HepG2 (cell line): ENCODE measurements around the gene MAP2K5. TPM values are rescaled to one million over a fixed set of nuclear protein-coding genes. Genes with fewer than 3 reads are reported as not detected.
A peak's percentile ranks its signal among the peaks of the same experiment; 100 is the strongest.

Source experiments
- HNRNPLL ChIP-seq: fragments of 200-400 bp; formaldehyde crosslinking; IDR thresholded peaks from 2 replicates; pipeline ENCODE4 v1.6.1; 2017; ENCODE audit warnings: mild to moderate bottlenecking, low read depth, low read length; ENCODE audit not compliant: poor library complexity, severe bottlenecking
- KMT2A ChIP-seq: sonication (generic); formaldehyde crosslinking; IDR thresholded peaks from 2 replicates; pipeline ENCODE4 v1.4.0; 2020; ENCODE audit warnings: missing genetic modification reagents
- NFKB2 ChIP-seq: sonication (generic); formaldehyde crosslinking; IDR thresholded peaks from 2 replicates; pipeline ENCODE4 v1.4.0; 2020; ENCODE audit warnings: missing genetic modification reagents, borderline replicate concordance
- PLRG1 ChIP-seq: fragments of 450-650 bp; conservative IDR thresholded peaks from 2 replicates; pipeline ENCODE4 v1.6.1; 2016
- RBFOX2 ChIP-seq: fragments of 200-400 bp; formaldehyde crosslinking; IDR thresholded peaks from 2 replicates; pipeline ENCODE4 v1.6.1; 2017; ENCODE audit warnings: low read depth, mild to moderate bottlenecking, low read length
- SRSF1 ChIP-seq: fragments of 200-400 bp; formaldehyde crosslinking; optimal IDR thresholded peaks from 2 replicates; pipeline ENCODE3; 2017; ENCODE audit warnings: mild to moderate bottlenecking, low read depth, low read length, moderate library complexity
- U2AF2 ChIP-seq: fragments of 200-400 bp; formaldehyde crosslinking; IDR thresholded peaks from 2 replicates; pipeline ENCODE4 v1.6.1; 2017; ENCODE audit warnings: low read depth, mild to moderate bottlenecking, low read length
- XRCC5 ChIP-seq: fragments of 200-400 bp; formaldehyde crosslinking; optimal IDR thresholded peaks from 2 replicates; pipeline ENCODE3; 2017; ENCODE audit warnings: mild to moderate bottlenecking, low read length
- ZNF329 ChIP-seq: sonication (generic); formaldehyde crosslinking; IDR thresholded peaks from 2 replicates; pipeline ENCODE4 v1.9.0; 2021; ENCODE audit warnings: low read depth, mild to moderate bottlenecking, missing genetic modification reagents
- ZNF530 ChIP-seq: sonication (generic); formaldehyde crosslinking; IDR thresholded peaks from 2 replicates; pipeline ENCODE4 v1.5.0; 2020; ENCODE audit warnings: low read depth, mild to moderate bottlenecking, missing genetic modification reagents
- ZNF589 ChIP-seq: sonication (generic); formaldehyde crosslinking; conservative IDR thresholded peaks from 2 replicates; pipeline ENCODE4 v1.8.0; 2022; ENCODE audit warnings: mild to moderate bottlenecking, moderate library complexity, missing genetic modification reagents
- ZNF768 ChIP-seq: sonication (generic); formaldehyde crosslinking; IDR thresholded peaks from 2 replicates; pipeline ENCODE4 v1.4.0; 2020; ENCODE audit warnings: missing genetic modification reagents
- ZNF784 ChIP-seq: sonication (generic); formaldehyde crosslinking; IDR thresholded peaks from 2 replicates; pipeline ENCODE4 v1.5.1; 2020; ENCODE audit warnings: missing genetic modification reagents, mild to moderate bottlenecking, borderline replicate concordance
- ZSCAN22 ChIP-seq: sonication (generic); formaldehyde crosslinking; IDR thresholded peaks from 2 replicates; pipeline ENCODE4 v1.4.0; 2020; ENCODE audit warnings: mild to moderate bottlenecking, missing genetic modification reagents
- ZSCAN29 ChIP-seq: sonication (generic); formaldehyde crosslinking; conservative IDR thresholded peaks from 2 replicates; pipeline ENCODE4 v1.4.0; 2020; ENCODE audit warnings: mild to moderate bottlenecking, missing genetic modification reagents
- polyA plus RNA-seq, 8 experiments: library from polyadenylated mRNA; depleted of rRNA in 3 of 8; stranded (reverse) in 7 of 8; unstranded in 1 of 8; fragments of >200 nt; fragmentation: Illumina TruSeq in 4 of 8; extraction: Trizol in 4 of 8; gene quantifications; 2 replicates each; pipeline versions ENCODE4 v1.2.1 to v1.2.3, GENCODE V29; 2011 to 2016; ENCODE audit warnings: low read depth in 4 of 8, missing spikeins in 1 of 8, mixed read lengths in 1 of 8; ENCODE audit not compliant: insufficient read depth in 1 of 8
- total RNA-seq, 5 experiments: library from RNA; depleted of rRNA; stranded (reverse); fragments of >200 nt; fragmentation: Illumina TruSeq; extraction: Trizol; gene quantifications; 2 replicates each; pipeline ENCODE4 v1.2.3, GENCODE V29; 2016; ENCODE audit warnings: low read depth in 1 of 5
- TF ChIP-seq, protein P1 (sequence below): sonication (generic); formaldehyde crosslinking; IDR thresholded peaks from 2 replicates; pipeline ENCODE4 v1.4.0; 2020; ENCODE audit warnings: missing genetic modification reagents
- TF ChIP-seq, protein P2 (sequence below): sonication (generic); formaldehyde crosslinking; IDR thresholded peaks from 2 replicates; pipeline ENCODE4 v1.5.1; 2020; ENCODE audit warnings: mild to moderate bottlenecking, missing genetic modification reagents, moderate library complexity
- TF ChIP-seq, protein P3 (sequence below): sonication (generic); formaldehyde crosslinking; IDR thresholded peaks from 2 replicates; pipeline ENCODE4 v1.4.0; 2020; ENCODE audit warnings: missing genetic modification reagents

The MAP2K5 gene
- total and polyA plus RNA-seq, 2 of the 13 experiments (the other 11 are each of a cell fraction or from before 2014, with no cell fraction given): 4.0 to 4.3 TPM

DNA sequence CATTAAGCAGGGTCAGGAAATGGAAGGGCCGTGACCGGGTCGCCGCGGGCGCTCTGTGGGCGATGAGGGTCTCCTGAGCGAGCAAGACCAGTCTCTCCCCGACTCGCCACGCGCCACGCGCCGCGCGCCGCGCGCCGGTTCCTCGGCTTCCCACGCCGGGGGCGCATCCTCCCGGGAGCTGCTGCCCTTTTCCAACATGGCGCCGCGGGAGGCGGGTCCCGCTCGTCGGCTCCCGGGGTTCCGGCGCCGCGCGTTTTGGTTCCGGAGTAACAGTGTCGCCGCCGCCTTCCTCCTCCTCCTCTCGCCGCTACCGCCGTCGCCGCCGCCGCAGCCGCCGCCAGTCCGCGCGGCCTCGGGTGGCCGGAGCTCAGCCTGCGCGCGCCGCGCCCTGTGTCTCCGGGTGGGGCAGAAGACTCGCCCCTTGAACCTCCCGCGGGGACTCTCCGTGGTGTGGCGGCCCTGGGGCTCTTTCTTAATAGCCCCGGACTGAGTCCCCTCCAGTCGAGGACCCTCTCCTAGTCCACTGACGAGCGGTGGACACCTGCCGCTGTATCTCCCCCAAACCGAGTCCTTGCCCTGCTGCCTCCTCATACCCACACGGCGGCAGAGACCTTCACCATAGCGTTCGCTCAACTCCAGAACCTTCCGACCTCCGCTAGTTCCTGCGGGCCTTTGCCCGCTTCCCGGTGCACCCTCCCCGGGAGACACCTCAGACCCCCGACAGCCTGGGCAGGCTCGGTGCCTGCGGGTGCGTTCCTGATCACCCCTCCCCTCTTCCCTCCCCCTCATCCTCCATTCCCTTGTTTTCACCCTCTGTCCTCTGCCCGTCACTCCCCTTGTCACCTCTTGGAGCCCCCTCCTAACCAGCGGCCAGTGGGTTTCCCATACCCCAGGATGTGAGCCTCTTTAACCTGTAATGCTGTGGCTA, at the start of gene MAP2K5 (continued):
- TF ChIP-seq NFKB2 (CRISPR knock-in tag) (peak; percentile 45; the same call in 1 of the 2 replicates), PLRG1 (no peak), SRSF1 (peak; percentile 38), ZNF784 (CRISPR knock-in tag) (peak; percentile 62; the same call in 1 of the 2 replicates), ZNF589 (CRISPR knock-in tag) (no peak), XRCC5 (peak; percentile 41), ZNF329 (CRISPR knock-in tag) (peak; percentile 40; the same call in 1 of the 2 replicates), ZNF768 (peak; percentile 26; the same call in 1 of the 2 replicates), KMT2A (CRISPR knock-in tag) (peak; percentile 45; the same call in 1 of the 2 replicates), ZNF530 (CRISPR knock-in tag) (no peak), ZSCAN22 (CRISPR knock-in tag) (no peak), HNRNPLL (peak; percentile 79), RBFOX2 (peak; percentile 95), U2AF2 (no peak), ZSCAN29 (CRISPR knock-in tag) (0 out of 2 replicates have a peak, but pooled peaks have one; percentile 44)
- TF ChIP-seq, protein P1, sequence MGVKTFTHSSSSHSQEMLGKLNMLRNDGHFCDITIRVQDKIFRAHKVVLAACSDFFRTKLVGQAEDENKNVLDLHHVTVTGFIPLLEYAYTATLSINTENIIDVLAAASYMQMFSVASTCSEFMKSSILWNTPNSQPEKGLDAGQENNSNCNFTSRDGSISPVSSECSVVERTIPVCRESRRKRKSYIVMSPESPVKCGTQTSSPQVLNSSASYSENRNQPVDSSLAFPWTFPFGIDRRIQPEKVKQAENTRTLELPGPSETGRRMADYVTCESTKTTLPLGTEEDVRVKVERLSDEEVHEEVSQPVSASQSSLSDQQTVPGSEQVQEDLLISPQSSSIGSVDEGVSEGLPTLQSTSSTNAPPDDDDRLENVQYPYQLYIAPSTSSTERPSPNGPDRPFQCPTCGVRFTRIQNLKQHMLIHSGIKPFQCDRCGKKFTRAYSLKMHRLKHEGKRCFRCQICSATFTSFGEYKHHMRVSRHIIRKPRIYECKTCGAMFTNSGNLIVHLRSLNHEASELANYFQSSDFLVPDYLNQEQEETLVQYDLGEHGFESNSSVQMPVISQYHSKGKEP (CRISPR knock-in tag): no peak
- TF ChIP-seq, protein P2, sequence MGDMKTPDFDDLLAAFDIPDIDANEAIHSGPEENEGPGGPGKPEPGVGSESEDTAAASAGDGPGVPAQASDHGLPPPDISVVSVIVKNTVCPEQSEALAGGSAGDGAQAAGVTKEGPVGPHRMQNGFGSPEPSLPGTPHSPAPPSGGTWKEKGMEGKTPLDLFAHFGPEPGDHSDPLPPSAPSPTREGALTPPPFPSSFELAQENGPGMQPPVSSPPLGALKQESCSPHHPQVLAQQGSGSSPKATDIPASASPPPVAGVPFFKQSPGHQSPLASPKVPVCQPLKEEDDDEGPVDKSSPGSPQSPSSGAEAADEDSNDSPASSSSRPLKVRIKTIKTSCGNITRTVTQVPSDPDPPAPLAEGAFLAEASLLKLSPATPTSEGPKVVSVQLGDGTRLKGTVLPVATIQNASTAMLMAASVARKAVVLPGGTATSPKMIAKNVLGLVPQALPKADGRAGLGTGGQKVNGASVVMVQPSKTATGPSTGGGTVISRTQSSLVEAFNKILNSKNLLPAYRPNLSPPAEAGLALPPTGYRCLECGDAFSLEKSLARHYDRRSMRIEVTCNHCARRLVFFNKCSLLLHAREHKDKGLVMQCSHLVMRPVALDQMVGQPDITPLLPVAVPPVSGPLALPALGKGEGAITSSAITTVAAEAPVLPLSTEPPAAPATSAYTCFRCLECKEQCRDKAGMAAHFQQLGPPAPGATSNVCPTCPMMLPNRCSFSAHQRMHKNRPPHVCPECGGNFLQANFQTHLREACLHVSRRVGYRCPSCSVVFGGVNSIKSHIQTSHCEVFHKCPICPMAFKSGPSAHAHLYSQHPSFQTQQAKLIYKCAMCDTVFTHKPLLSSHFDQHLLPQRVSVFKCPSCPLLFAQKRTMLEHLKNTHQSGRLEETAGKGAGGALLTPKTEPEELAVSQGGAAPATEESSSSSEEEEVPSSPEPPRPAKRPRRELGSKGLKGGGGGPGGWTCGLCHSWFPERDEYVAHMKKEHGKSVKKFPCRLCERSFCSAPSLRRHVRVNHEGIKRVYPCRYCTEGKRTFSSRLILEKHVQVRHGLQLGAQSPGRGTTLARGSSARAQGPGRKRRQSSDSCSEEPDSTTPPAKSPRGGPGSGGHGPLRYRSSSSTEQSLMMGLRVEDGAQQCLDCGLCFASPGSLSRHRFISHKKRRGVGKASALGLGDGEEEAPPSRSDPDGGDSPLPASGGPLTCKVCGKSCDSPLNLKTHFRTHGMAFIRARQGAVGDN (CRISPR knock-in tag): peak; percentile 81
- TF ChIP-seq, protein P3, sequence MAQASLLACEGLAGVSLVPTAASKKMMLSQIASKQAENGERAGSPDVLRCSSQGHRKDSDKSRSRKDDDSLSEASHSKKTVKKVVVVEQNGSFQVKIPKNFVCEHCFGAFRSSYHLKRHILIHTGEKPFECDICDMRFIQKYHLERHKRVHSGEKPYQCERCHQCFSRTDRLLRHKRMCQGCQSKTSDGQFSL: no peak
